ENCODE data around the gene LTBP1. TPM values are rescaled to one million over a fixed set of nuclear protein-coding genes. Genes with fewer than 3 reads are reported as not detected.

LTBP1 gene
- total RNA-seq, 4 donors from 2014 or later = 3.8 to 20.8 (median 11.3) TPM

- 81 to 83% methylated on average over 1 of the region's 1 CpG for WGBS, 2 donors
- TF ChIP-seq CTCF (IDR thresholded peaks at IDR 0.05) = no peak
- TF ChIP-seq POLR2A (IDR thresholded peaks at IDR 0.05) = no peak
- intact Hi-C loops (cut with DNase I; ENCODE audit: low total_unique reads) = loop anchor here (10.0 kb wide), 1 partner anchor 978 kb away; no protein-coding TSS in a partner anchor
- DNase-seq (ENCODE audit: low spot score in 2 of 2) = no peak
- H3K4me3 ChIP-seq (ENCODE audit: low read depth, poor library complexity, severe bottlenecking) = no peak overlapping the region
These were observed 24.3 kb upstream of the LTBP1 start for GRCh38 chr2:32922501-32922900.

DNA sequence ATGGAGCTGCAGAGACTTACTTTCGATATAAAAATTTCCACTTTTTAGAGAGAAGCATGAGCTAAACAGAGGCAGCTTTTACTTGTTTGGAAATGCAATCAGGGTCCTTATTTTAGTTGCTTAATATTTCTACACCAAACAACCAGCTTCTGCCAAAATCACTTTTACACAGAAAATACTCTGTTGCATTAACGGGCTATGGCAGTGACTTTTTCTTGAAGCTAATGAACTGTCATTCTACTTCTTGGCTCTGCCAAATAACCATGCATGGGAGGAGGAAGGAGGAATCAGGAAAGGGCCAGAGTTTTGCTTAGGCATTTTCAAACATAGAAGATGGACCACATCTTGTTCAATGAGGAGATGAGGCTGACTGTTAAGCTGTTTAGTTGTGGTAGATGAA is 23.6 kb upstream of the LTBP1 start:
- H3K4me3 ChIP-seq (ENCODE audit: low read depth, poor library complexity, severe bottlenecking) = no peak overlapping the region
- TF ChIP-seq POLR2A (IDR thresholded peaks at IDR 0.05) = no peak
- WGBS, 2 donors = 72 to 73% methylated on average over 2 of the region's 2 CpGs
- intact Hi-C loops (cut with DNase I; ENCODE audit: low total_unique reads) = loop anchor here (10.0 kb wide), 1 partner anchor 978 kb away; no protein-coding TSS in a partner anchor
- DNase-seq (ENCODE audit: low spot score in 2 of 2) = no peak

DNA sequence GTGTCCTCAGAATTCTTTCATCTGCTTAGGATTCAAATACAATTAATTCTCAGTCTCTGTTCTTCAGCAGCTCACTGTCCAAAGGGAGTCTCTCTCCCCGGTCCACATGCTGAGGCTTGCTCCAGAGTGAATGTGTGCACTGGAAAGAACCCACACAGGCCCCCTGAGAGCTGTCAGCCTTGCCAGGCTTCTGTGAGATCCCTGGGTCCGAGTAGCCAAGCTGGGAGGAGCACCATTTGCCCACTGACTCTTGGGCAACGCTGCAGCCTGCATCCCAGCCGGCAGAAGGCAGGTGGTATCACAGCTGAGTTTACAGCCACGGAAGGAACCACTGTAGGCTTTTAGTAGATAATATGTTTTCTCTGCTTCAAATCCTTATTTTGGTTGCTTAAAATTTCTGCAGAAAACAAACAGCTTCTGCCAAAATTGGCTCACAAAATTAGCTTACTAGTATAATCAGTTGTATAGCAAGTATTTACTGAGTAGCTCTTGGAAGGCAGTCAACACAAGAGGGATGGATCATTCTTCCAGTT is 21.4 kb upstream of the LTBP1 start:
- intact Hi-C loops (cut with DNase I; ENCODE audit: low total_unique reads) = loop anchor here (10.0 kb wide), 1 partner anchor 981 kb away; no protein-coding TSS in a partner anchor
- TF ChIP-seq POLR2A (IDR thresholded peaks at IDR 0.05) (no peak), CTCF (IDR thresholded peaks at IDR 0.05) (no peak)
- 42 to 56% methylated on average over 5 of the region's 5 CpGs for WGBS, 2 donors
- H3K4me3 ChIP-seq (ENCODE audit: low read depth, poor library complexity, severe bottlenecking) = no peak overlapping the region
- DNase-seq (ENCODE audit: low spot score in 2 of 2) = no peak

DNA sequence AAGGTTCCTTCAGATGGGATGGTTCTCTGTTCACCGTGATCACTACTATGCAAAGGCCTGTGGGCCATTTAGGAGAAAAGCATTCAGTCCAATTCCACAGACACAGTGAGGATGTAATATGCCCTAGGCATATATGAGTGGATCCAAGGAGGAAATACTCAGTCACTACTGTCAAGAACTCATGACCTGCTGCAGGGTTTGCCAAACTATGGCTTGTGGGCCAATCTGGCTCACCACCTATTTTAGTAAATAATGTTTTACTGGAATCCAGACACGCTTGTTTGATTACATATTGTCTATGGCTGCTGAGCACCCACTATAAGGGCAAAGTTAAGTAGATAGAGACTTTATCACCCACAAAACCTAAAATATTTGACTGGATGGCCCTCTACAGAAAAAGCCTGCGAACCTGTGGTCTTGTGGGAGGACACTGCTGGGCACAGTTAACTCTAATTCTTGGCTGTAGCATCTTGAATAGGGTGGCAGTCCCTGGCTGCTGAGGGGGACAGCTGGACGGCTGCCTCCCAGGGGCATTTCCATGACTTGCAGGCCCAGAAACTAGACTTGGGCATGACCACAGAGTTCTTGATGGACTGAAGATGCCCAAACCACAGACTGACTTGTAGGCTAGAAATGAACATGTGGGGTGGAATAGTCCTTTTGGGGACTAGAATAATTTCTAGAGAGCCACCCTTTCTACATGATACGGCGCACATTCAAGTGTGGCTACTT is 20.6 kb upstream of the LTBP1 start:
- WGBS, 2 donors = 80 to 94% methylated on average over 6 of the region's 6 CpGs

GRCh38 chr2:32926708-32927084 is 20.1 kb upstream of the LTBP1 start:
- TF ChIP-seq POLR2A (IDR thresholded peaks at IDR 0.05) (no peak), CTCF (IDR thresholded peaks at IDR 0.05) (no peak)
- intact Hi-C loops (cut with DNase I; ENCODE audit: low total_unique reads) = loop anchor here (10.0 kb wide), 1 partner anchor 982 kb away; no protein-coding TSS in a partner anchor
- WGBS, 2 donors = 78 to 82% methylated on average over 2 of the region's 2 CpGs
- no peak overlapping the region for H3K4me3 ChIP-seq (ENCODE audit: low read depth, poor library complexity, severe bottlenecking)
- DNase-seq (ENCODE audit: low spot score in 2 of 2) = no peak

More for the DNA sequence above, 20.6 kb upstream of the LTBP1 start:
- no peak for TF ChIP-seq POLR2A (IDR thresholded peaks at IDR 0.05)
- no peak for TF ChIP-seq CTCF (IDR thresholded peaks at IDR 0.05)
- DNase-seq (ENCODE audit: low spot score in 2 of 2) = no peak
- intact Hi-C loops (cut with DNase I; ENCODE audit: low total_unique reads) = loop anchor here (10.0 kb wide), 1 partner anchor 981 kb away; no protein-coding TSS in a partner anchor
- no peak overlapping the region for H3K4me3 ChIP-seq (ENCODE audit: low read depth, poor library complexity, severe bottlenecking)

- H3K4me3 ChIP-seq (ENCODE audit: low read depth, poor library complexity, severe bottlenecking) = no peak overlapping the region
- DNase-seq (ENCODE audit: low spot score in 2 of 2) = no peak
- no peak for TF ChIP-seq POLR2A (IDR thresholded peaks at IDR 0.05)
- no peak for TF ChIP-seq CTCF (IDR thresholded peaks at IDR 0.05)
- WGBS, 2 donors = 70 to 76% methylated on average over 5 of the region's 5 CpGs
- intact Hi-C loops (cut with DNase I; ENCODE audit: low total_unique reads) = no loop called here
These were observed 16.3 kb upstream of the LTBP1 start for GRCh38 chr2:32930436-32930835.

All from lower leg skin (tissue), 4 donors.